Mesodermal cell (in vitro differentiated cells): ENCODE data around the gene PCSK6.
"Not testable (repeated sequence)": the region's sequence is repeated elsewhere in the genome, so short reads cannot be mapped to it uniquely, and the experiment has no call there.

Experiments used
- H3K27ac ChIP-seq: 2 replicates; pipeline ENCODE4 v1.7.0; 2013; ENCODE audit warnings: mild to moderate bottlenecking, low read depth, low read length, moderate library complexity; ENCODE audit not compliant: severe bottlenecking
- H3K36me3 ChIP-seq: 2 replicates; pipeline ENCODE4 v1.7.1; 2013; ENCODE audit warnings: mild to moderate bottlenecking, low read length, moderate library complexity; ENCODE audit not compliant: control insufficient read depth, insufficient read depth
- H3K4me1 ChIP-seq: one replicate; pipeline ENCODE4 v1.7.1; 2013; ENCODE audit warnings: mild to moderate bottlenecking, low read length; ENCODE audit not compliant: insufficient read depth, control insufficient read depth, poor library complexity, severe bottlenecking
- H3K4me3 ChIP-seq: 2 replicates; pipeline ENCODE4 v1.7.0; 2013; ENCODE audit warnings: low read length, control low read depth, mild to moderate bottlenecking; ENCODE audit not compliant: insufficient read depth, poor library complexity, severe bottlenecking; ENCODE audit errors: extremely low read depth
- H3K9me3 ChIP-seq: 2 replicates; pipeline ENCODE4 v1.7.1; 2013; ENCODE audit warnings: mild to moderate bottlenecking, low read length, moderate library complexity; ENCODE audit not compliant: control insufficient read depth
- WGBS, 2 experiments: methylation state at CpG; one replicate each; pipeline ENCODE4 v1.1.5; 2013; ENCODE audit warnings: missing lambda C conversion rate in 2 of 2; ENCODE audit not compliant: insufficient coverage in 2 of 2; 5-methylcytosine and 5-hydroxymethylcytosine counted together

The PCSK6 gene

GRCh38 chr15:101458908-101459578, 30.5 kb downstream of the PCSK6 start:
- WGBS, 2 experiments = 83 to 95% methylated on average over 6 to 12 of the region's 16 CpGs
- Histone ChIP-seq H3K4me1 (peaks cover 6% of the 10 kb centered on the region), H3K9me3 (no peaks in the 10 kb centered on the region), H3K36me3 (no peaks in the 10 kb centered on the region), H3K27ac (no peak overlapping the region), H3K4me3 (no peak overlapping the region)

GRCh38 chr15:101458158-101458900, 31.2 kb downstream of the PCSK6 start:
- Histone ChIP-seq H3K4me1 (peaks cover 6% of the 10 kb centered on the region), H3K27ac (no peak overlapping the region), H3K36me3 (no peaks in the 10 kb centered on the region), H3K4me3 (no peak overlapping the region), H3K9me3 (no peaks in the 10 kb centered on the region)
- 90% methylated on average over 23 of the region's 23 CpGs for WGBS, 2 experiments

GRCh38 chr15:101457696-101458095, 31.8 kb downstream of the PCSK6 start:
- H3K36me3 ChIP-seq = no peaks in the 10 kb centered on the region
- WGBS, 2 experiments = 70 to 75% methylated on average over 9 of the region's 9 CpGs
- no peak overlapping the region for H3K27ac ChIP-seq
- H3K9me3 ChIP-seq = no peaks in the 10 kb centered on the region
- H3K4me1 ChIP-seq = peaks cover 6% of the 10 kb centered on the region
- no peak overlapping the region for H3K4me3 ChIP-seq

GRCh38 chr15:101456057-101456739, 33.3 kb downstream of the PCSK6 start:
- 93 to 95% methylated on average over 13 to 14 of the region's 14 CpGs for WGBS, 2 experiments

GRCh38 chr15:101455291-101456025, 34.0 kb downstream of the PCSK6 start:
- Histone ChIP-seq H3K4me1 (peaks cover 9% of the 10 kb centered on the region), H3K27ac (no peak overlapping the region), H3K36me3 (no peaks in the 10 kb centered on the region), H3K4me3 (no peak overlapping the region), H3K9me3 (no peaks in the 10 kb centered on the region)
- 82 to 91% methylated on average over 7 to 10 of the region's 11 CpGs for WGBS, 2 experiments

More at GRCh38 chr15:101456057-101456739, 33.3 kb downstream of the PCSK6 start:
- H3K4me1 ChIP-seq = peaks cover 9% of the 10 kb centered on the region
- H3K27ac ChIP-seq = no peak overlapping the region
- H3K4me3 ChIP-seq = no peak overlapping the region
- H3K9me3 ChIP-seq = no peaks in the 10 kb centered on the region
- H3K36me3 ChIP-seq = no peaks in the 10 kb centered on the region

GRCh38 chr15:101454781-101455180, 34.7 kb downstream of the PCSK6 start:
- not testable (repeated sequence) for H3K36me3 ChIP-seq, H3K4me3 ChIP-seq, H3K27ac ChIP-seq, H3K9me3 ChIP-seq, H3K4me1 ChIP-seq
- WGBS, 2 experiments = 100% methylated on average over 3 to 4 of the region's 5 CpGs

- H3K36me3 ChIP-seq = no peaks in the 10 kb centered on the region
- H3K9me3 ChIP-seq = no peaks in the 10 kb centered on the region
- no peak overlapping the region for H3K4me3 ChIP-seq
- H3K27ac ChIP-seq = no peak overlapping the region
- WGBS, 2 experiments = 89 to 94% methylated on average over 7 of the region's 8 CpGs
- H3K4me1 ChIP-seq = peaks cover 9% of the 10 kb centered on the region
These were observed 35.1 kb downstream of the PCSK6 start for GRCh38 chr15:101454365-101454764.

- Histone ChIP-seq H3K27ac (no peak overlapping the region), H3K4me1 (peaks cover 9% of the 10 kb centered on the region), H3K9me3 (no peaks in the 10 kb centered on the region), H3K4me3 (no peak overlapping the region), H3K36me3 (no peaks in the 10 kb centered on the region)
- 91 to 93% methylated on average over 12 to 16 of the region's 20 CpGs for WGBS, 2 experiments
These were observed 36.1 kb downstream of the PCSK6 start for GRCh38 chr15:101453123-101454120.

- Histone ChIP-seq H3K4me3 (no peak overlapping the region), H3K27ac (no peak overlapping the region), H3K36me3 (no peaks in the 10 kb centered on the region), H3K9me3 (no peaks in the 10 kb centered on the region), H3K4me1 (peaks cover 9% of the 10 kb centered on the region)
- WGBS, 2 experiments = 82 to 84% methylated on average over 6 to 7 of the region's 11 CpGs
These were observed 36.9 kb downstream of the PCSK6 start for GRCh38 chr15:101452572-101452971.
